Heart left ventricle (tissue), 16 donors: ENCODE measurements around the gene FSTL5. TPM values are rescaled to one million over a fixed set of nuclear protein-coding genes. Genes with fewer than 3 reads are reported as not detected.
A peak's percentile ranks its signal among the peaks of the same experiment; 100 is the strongest.

ENCODE experiments used
- ATAC-seq, 4 donors: fragments of 200-7000 bp; cut with Tn5 transposase; one replicate each; pipeline ENCODE4 v1.9.1; 2020 to 2022; ENCODE audit warnings: moderate library complexity in 4 of 4, mild to moderate bottlenecking in 3 of 4, moderate number of reproducible peaks in 1 of 4
- DNase-seq, 5 donors: peaks; one replicate each; pipeline ENCODE4 v3.0.0-alpha.2; 2020
- H3K27ac ChIP-seq, 12 donors: fragments of 200-600 bp; sonication (generic) in 4 of 12; one replicate each; pipeline versions ENCODE4 v1.5.0 to v1.8.0; 2016 to 2022; ENCODE audit warnings: mild to moderate bottlenecking in 2 of 12
- H3K27me3 ChIP-seq, 9 donors: fragments of 200-600 bp; sonication (generic) in 2 of 9; one replicate each; pipeline versions ENCODE4 v1.5.1 to v1.8.0; 2016 to 2022; ENCODE audit warnings: mild to moderate bottlenecking in 3 of 9
- H3K36me3 ChIP-seq, 9 donors: fragments of 200-600 bp; sonication (generic) in 2 of 9; one replicate each; pipeline versions ENCODE4 v1.5.0 to v1.8.0; 2018 to 2022; ENCODE audit warnings: mild to moderate bottlenecking in 2 of 9
- H3K4me1 ChIP-seq, 12 donors: fragments of 200-600 bp; sonication (generic) in 4 of 12; one replicate each; pipeline versions ENCODE4 v1.5.0 to v1.8.0; 2016 to 2022; ENCODE audit warnings: mild to moderate bottlenecking in 3 of 12
- H3K4me3 ChIP-seq, 12 donors: fragments of 200-600 bp; sonication (generic) in 4 of 12; one replicate each; pipeline versions ENCODE4 v1.5.0 to v1.8.0; 2017 to 2022; ENCODE audit warnings: mild to moderate bottlenecking in 9 of 12, moderate library complexity in 4 of 12
- H3K9me3 ChIP-seq, 12 donors: fragments of 200-600 bp; sonication (generic) in 4 of 12; one replicate each; pipeline versions ENCODE4 v1.5.0 to v1.8.0; 2016 to 2022; ENCODE audit warnings: mild to moderate bottlenecking in 1 of 12
- POLR2A ChIP-seq, 2 donors: fragments of 450-650 bp; IDR thresholded peaks; one replicate each; pipeline ENCODE4 v1.6.1; 2017; ENCODE audit warnings: antibody characterized with exemption in 2 of 2, mild to moderate bottlenecking in 2 of 2, moderate library complexity in 2 of 2
- WGBS, 4 donors: extraction: QIAGEN DNeasy Blood & Tissue Kit in 2 of 4; methylation state at CpG; one replicate each; pipeline versions ENCODE4 v1.1.5 to v1.1.7; 2013 to 2018; 5-methylcytosine and 5-hydroxymethylcytosine counted together
- intact Hi-C, 10 donors: fragments of 100-400 bp; cut with DNase I; formaldehyde crosslinking; loops; one replicate each; pipeline versions ENCODE4 v1.11.1 to v1.14.2; 2022
- polyA plus RNA-seq, 2 donors: library from polyadenylated mRNA; stranded (reverse); fragments of 200-250 nt; gene quantifications; one replicate each; pipeline ENCODE4 v1.2.3, GENCODE V29; 2013
- total RNA-seq, 9 donors: library from RNA; depleted of rRNA in 2 of 9; stranded (reverse); fragments of >200 nt in 2 of 9; fragmentation: NEBNext Ultra II Directional in 3 of 9; extraction: Animal tissue kit (Norgen Biotek cat#: 25700) in 3 of 9; gene quantifications; one replicate each; pipeline versions ENCODE4 v1.1.0 to v1.2.4, GENCODE V29; 2016 to 2023
- TF ChIP-seq, protein P1 (sequence below), 12 donors: fragments of 200-600 bp; sonication (generic) in 4 of 12; IDR thresholded peaks; one replicate each; pipeline versions ENCODE4 v1.5.0 to v1.8.0; 2018 to 2022; ENCODE audit warnings: antibody characterized with exemption in 12 of 12, mild to moderate bottlenecking in 5 of 12
- donor health status: ischemic (EF 13 %, LVEDD 7.1; RV severe dilation, severe dysfunction).
- donor health status: healthy with polysubstance abuse.
- donor health status: DM: no; HTN: yes; CAD: no.
- donor health status: DM: no; HTN: no; CAD: no.
- donor health status: ischemic (EF 25% LVEDD 6.9; RV normal size, moderate dysfunction).
- donor health status: ischemic (EF 25% LVEDD 5.7; RV mildly dilated, moderate dysfunction).
- donor health status: healthy.
- donor health status: DM: yes; HTN: yes; CAD: no.
- donor health status: ischemic (EF 35%, LVEDD 5.7; RV mildly dilated, moderate dysfunction).
- donor health status: nonischemic (EF 11% LVEDD 7.7; RV severe dilation, severe dysfunction).
- donor health status: DM: yes; HTN: yes; CAD: no.
- donor health status: PGD.
- donor health status: ischemic (EF 29% LVEDD 5.4; RV normal size, mild dysfunction).
- donor health status: nonischemic (EF 23%, LVEDD 6.1; RV moderate dilation, normal function).

FSTL5 gene
- total and polyA plus RNA-seq, 11 donors, result not detected

DNA sequence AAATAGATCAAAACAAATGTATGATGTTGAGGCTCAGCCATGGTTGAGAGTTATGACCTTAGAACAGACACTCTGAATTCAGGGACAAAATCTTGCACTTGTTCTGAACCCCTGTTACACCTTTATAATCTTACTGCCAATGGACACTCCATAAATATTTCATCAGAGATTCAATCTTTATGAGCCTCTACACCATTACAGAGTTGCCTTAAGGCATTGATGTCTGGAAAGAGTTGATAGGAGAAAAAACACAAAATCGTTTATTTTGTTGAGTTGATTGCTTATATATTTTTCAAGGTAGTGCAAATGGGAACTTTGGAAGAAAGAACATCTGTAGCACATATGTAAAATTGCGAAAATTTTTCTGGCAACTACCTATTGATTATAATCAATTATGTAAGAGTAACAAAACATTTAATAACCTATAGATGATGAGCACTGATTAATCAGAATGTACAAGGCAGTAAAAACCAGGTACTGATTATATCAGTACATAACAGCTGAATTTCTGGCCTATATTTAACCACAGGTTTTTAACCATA is 568.5 kb downstream of the FSTL5 start:
- H3K36me3 ChIP-seq, result no peaks in the 10 kb centered on the region
- no peaks in the 10 kb centered on the region for H3K27me3 ChIP-seq
- no peak for DNase-seq
- intact Hi-C loops, result no loop called here
- ATAC-seq, result no peak
- no peak for TF ChIP-seq POLR2A (IDR thresholded peaks at IDR 0.05)
- TF ChIP-seq, protein P1, sequence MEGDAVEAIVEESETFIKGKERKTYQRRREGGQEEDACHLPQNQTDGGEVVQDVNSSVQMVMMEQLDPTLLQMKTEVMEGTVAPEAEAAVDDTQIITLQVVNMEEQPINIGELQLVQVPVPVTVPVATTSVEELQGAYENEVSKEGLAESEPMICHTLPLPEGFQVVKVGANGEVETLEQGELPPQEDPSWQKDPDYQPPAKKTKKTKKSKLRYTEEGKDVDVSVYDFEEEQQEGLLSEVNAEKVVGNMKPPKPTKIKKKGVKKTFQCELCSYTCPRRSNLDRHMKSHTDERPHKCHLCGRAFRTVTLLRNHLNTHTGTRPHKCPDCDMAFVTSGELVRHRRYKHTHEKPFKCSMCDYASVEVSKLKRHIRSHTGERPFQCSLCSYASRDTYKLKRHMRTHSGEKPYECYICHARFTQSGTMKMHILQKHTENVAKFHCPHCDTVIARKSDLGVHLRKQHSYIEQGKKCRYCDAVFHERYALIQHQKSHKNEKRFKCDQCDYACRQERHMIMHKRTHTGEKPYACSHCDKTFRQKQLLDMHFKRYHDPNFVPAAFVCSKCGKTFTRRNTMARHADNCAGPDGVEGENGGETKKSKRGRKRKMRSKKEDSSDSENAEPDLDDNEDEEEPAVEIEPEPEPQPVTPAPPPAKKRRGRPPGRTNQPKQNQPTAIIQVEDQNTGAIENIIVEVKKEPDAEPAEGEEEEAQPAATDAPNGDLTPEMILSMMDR (IDR thresholded peaks at IDR 0.05), result no peak
- H3K27ac ChIP-seq, result no peak overlapping the region
- H3K4me3 ChIP-seq, result no peak overlapping the region
- no peaks in the 10 kb centered on the region for H3K4me1 ChIP-seq
- peaks cover 0 to 3% (median 0%) of the 10 kb centered on the region in 12 donors for H3K9me3 ChIP-seq
- 71 to 85% (median 79%) methylated on average over 2 of the region's 2 CpGs for WGBS, 4 donors

DNA sequence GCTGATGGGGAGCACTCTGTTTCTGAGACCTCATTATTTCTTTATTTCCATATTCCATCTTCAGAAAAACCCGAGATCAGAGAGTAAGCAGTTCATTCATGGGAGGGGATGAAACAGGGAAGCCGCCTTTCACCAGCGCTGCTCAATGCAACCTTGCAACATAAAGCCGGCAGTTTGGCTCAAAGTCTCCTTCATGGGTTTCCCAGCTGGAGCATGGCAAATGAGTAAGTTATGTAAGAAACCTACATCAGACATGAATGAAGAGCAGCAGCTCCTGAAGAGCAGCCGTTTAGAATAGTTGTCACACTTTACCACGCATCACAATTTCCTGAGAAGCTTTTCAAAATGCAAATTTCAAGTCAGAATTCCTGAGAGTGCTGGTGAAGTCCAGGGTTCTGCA is 578.8 kb downstream of the FSTL5 start:
- no peak overlapping the region for H3K4me3 ChIP-seq
- no peaks in the 10 kb centered on the region for H3K27me3 ChIP-seq
- no peaks in the 10 kb centered on the region for H3K9me3 ChIP-seq
- TF ChIP-seq POLR2A (IDR thresholded peaks at IDR 0.05), result no peak
- TF ChIP-seq, protein P1 (IDR thresholded peaks at IDR 0.05), result no peak
- 64 to 73% (median 71%) methylated on average over 6 of the region's 6 CpGs for WGBS, 4 donors
- ATAC-seq (no peak), DNase-seq (no peak)
- intact Hi-C loops, result no loop called here
- H3K4me1 ChIP-seq, result no peaks in the 10 kb centered on the region
- no peak overlapping the region for H3K27ac ChIP-seq
- H3K36me3 ChIP-seq, result no peaks in the 10 kb centered on the region

DNA sequence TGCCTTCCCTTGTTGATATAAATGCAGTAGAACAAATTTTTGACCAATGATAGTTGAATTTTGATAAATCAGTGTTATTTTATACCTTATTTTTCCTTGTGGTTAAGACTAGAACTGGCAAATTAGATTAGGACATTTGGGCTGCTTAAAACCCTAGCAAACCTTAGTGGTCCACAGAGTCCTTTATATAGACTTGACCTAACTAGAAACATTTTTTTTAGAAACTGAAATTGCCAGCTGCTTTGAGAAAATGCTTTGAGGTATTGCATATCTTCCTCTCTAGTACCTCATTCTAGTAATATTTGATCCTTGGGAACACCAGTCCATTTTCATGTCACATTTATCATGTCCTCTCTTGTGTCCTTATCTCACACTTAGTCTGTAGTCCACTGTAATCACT is 580.3 kb downstream of the FSTL5 start:
- no peaks in the 10 kb centered on the region for H3K36me3 ChIP-seq
- H3K4me1 ChIP-seq, result no peaks in the 10 kb centered on the region
- ATAC-seq, result no peak
- H3K27me3 ChIP-seq, result no peaks in the 10 kb centered on the region
- no peak overlapping the region for H3K27ac ChIP-seq
- H3K9me3 ChIP-seq, result no peaks in the 10 kb centered on the region
- DNase-seq, result no peak
- TF ChIP-seq POLR2A (IDR thresholded peaks at IDR 0.05), result no peak
- TF ChIP-seq, protein P1 (IDR thresholded peaks at IDR 0.05), result no peak
- intact Hi-C loops, result no loop called here
- no peak overlapping the region for H3K4me3 ChIP-seq

DNA sequence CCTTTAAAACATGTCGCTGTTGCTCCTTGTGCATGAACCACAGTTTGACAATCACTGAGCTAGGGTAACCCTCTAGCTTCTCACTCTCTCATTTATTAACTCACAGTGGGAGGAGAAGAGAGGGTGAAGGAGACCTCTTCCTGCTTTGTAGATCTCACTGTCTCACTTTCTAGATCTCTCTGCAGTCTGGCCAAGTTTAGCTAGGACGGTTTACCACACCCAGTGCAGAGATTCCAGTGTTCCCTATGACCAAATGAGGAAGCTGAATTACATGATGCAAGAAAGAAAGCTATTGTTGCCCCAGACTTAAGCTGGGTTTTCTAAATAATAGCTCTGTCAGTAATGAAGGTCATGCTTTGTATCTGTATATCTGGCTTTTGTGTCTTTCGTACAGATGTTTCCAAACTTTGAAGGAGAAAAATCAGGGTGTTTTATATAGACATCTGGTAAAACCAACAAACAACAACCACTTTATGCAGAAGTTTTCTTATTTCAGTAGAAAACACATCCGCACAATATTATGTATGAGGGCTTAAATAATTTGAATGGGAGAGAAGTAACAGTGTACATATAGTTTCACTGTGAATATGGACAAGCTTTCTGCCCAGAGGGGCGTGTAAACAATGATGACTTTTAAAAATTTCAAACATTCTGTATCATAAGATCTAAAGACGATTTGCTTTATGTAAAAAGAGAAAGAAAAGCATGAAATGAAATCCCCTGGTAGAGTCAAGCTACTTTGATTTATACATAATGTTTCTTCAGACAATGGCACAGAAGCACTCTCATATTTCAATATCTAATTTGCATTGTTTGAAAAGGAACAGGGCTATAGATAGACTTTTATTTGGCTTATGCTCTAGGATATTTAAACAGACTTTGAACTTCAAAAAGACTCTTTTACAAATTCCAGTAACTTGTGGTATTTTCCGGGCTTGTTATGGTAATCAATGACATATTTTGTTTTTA is 582.3 kb downstream of the FSTL5 start:
- no peaks in the 10 kb centered on the region for H3K4me1 ChIP-seq
- intact Hi-C loops, result no loop called here
- H3K9me3 ChIP-seq, result peaks cover 0 to 1% (median 0%) of the 10 kb centered on the region in 12 donors
- no peaks in the 10 kb centered on the region for H3K36me3 ChIP-seq
- H3K4me3 ChIP-seq, result no peak overlapping the region
- TF ChIP-seq, protein P1 (IDR thresholded peaks at IDR 0.05), result no peak
- no peak for TF ChIP-seq POLR2A (IDR thresholded peaks at IDR 0.05)
- ATAC-seq (peak in 2 of 4 donors; percentile 45 to 74), DNase-seq (no peak)
- H3K27ac ChIP-seq, result no peak overlapping the region
- 76 to 80% (median 78%) methylated on average over 7 of the region's 7 CpGs for WGBS, 4 donors
- H3K27me3 ChIP-seq, result no peaks in the 10 kb centered on the region
